ENCODE measurements around the gene DGCR8. TPM values are rescaled to one million over a fixed set of nuclear protein-coding genes. Genes with fewer than 3 reads are reported as not detected.

The DGCR8 gene
- total RNA-seq, 1 experiment from 2014 or later, result 26.8 TPM

- no peak for DNase-seq (ENCODE audit: low read depth)
- in situ Hi-C loops (cut with HindIII; ENCODE audit: low pct_unique_long_range_greater_than_20kb, low sequenced_read_pairs), result no loop called here
Measured at GRCh38 chr22:20101638-20102037, 21.6 kb downstream of the DGCR8 start.

- in situ Hi-C loops (cut with HindIII; ENCODE audit: low pct_unique_long_range_greater_than_20kb, low sequenced_read_pairs), result no loop called here
- no peak for DNase-seq (ENCODE audit: low read depth)
Measured at GRCh38 chr22:20102203-20102780, 22.3 kb downstream of the DGCR8 start.

DNA sequence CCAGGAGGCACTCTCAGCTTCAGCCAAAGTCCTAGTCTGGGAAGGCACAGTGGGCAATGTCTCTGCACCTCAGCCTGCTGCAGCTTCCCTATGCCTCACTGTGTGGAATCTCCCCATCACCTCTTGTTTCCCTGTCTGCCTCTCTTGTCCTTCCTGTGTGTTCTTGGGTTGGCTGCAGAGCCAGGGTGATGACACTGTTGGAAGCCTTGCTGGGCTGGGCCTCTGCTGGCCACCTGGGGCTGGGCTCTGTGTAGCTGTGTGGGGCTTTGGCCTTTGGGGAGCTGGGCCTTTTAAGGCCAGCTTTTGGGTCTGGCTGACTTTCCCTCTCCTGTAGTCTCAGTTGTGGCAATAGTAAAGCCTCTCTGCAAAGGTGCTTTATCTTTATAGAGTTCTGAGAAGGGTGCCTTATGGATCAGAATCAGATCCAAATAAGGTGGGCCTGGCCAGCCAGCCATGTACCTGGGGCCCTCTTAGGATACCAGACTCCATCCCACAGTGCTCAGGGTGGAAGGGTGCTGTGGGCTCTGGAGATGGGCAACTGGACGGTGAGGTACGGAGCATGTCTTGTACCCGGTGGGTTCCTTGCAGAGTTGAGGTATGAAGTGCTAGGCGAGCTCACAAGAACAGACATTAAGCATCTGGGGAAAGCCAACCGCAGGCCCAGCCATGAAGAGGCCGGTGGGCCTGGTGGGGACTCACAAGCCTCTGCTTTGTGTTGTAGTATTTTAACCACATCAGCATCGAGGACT is 25.6 kb downstream of the DGCR8 start:
- in situ Hi-C loops (cut with HindIII; ENCODE audit: low pct_unique_long_range_greater_than_20kb, low sequenced_read_pairs), result no loop called here
- no peak for DNase-seq (ENCODE audit: low read depth)

GRCh38 chr22:20106205-20106848 is 26.3 kb downstream of the DGCR8 start:
- in situ Hi-C loops (cut with HindIII; ENCODE audit: low pct_unique_long_range_greater_than_20kb, low sequenced_read_pairs), result no loop called here
- no peak for DNase-seq (ENCODE audit: low read depth)

DNA sequence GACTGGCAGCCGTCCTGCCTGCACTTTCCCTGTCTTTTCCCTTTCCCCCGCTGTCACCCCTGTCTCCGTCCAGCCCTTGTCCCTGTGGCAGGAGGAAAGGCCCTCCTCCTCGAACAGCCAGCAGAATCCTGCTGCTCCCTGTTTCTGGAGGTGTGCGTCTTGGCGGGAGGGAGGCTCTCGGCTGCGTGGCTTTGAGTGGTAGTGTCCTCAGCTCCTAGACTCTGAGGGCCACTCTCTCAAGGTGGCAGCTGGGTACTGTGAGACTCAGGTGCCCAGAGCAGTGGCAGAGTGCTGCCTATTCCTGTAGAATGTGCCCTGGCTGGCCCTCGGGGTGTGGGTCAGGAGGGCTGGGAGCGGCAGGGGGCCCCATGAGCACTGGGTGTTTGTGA is 26.8 kb downstream of the DGCR8 start:
- in situ Hi-C loops (cut with HindIII; ENCODE audit: low pct_unique_long_range_greater_than_20kb, low sequenced_read_pairs), result no loop called here
- no peak for DNase-seq (ENCODE audit: low read depth)

DNA sequence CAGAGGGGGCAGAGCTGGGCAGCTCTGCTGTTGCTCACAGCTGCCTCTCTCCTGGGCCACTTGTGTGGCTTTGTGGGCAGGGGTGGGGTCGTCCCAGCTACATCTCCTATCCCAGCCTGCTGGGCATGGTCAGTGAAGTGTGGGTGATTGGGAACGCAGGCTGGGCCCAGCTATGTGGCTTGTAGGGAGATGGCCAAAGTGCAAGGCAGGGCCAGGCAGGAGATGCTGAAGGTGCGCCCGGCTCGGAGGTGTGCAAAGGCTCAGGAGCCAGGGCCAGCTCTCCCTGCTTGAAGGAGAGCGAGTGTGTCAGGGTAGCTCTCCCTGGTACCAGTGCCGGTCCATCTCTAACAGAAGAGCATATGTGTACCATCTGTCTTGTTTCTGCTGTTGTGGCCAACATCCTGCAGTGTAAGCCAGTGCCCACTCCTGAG is 27.4 kb downstream of the DGCR8 start:
- in situ Hi-C loops (cut with HindIII; ENCODE audit: low pct_unique_long_range_greater_than_20kb, low sequenced_read_pairs), result no loop called here
- no peak for DNase-seq (ENCODE audit: low read depth)

DNA sequence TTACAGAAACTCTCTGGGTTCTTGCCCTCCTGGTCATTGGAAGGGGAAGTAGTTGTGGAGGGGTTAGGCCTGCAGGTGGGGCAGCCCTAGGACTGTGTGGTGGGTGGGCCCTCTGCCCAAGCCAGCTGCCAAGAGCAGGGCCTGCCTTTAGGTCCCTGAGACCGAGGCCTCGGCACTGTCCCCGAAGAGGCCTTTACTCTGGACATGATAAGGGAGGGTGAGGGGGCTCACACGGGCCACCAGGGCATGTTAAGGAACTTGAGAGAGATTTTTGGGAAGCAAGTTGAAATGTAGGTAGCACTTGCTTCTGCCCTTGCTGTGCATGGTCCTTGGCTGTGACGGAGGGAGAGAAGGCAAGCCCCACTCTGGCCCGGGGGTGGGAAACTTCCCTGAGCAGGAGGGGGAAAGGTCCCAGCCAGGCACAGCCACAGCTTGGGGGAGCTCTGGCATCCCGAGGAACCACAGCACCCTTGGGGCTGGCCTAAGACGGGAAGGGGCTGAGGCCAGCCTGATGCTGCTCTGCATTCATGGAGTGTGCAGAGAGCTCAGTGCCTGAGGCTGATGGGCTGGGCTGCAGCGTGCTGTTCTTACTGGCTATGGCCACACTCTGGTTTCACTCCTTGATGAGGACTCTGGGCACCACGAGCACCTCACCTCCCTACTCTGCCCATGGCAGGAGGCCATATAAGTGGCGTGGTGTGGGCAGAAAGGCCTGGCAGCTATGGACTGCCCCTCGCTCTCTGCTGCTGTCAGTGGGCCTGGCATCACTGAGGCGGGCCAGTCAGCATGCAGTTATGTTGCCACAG is 28.1 kb downstream of the DGCR8 start:
- no peak for DNase-seq (ENCODE audit: low read depth)
- in situ Hi-C loops (cut with HindIII; ENCODE audit: low pct_unique_long_range_greater_than_20kb, low sequenced_read_pairs), result no loop called here

DNA sequence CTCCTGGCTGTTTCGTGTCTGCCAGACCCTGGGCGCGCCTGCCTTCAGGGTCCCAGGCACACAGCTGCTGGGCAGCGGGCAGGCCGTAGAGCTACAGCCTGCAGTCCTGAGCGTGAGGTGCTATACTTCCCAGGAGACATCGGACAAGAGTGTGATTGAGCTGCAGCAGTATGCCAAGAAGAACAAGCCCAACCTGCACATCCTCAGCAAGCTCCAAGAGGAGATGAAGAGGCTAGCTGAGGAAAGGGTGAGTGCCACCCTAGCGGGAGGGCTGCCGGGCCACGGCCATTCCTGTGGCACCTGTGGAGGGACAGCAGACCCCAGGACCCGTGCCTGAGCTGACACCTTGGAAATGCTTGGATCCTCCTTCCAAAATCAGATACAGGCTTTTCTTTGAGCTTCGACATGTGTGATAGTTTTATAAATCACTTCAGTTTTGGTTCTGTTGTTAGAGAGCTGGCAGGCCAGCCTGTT is 28.8 kb downstream of the DGCR8 start:
- no peak for DNase-seq (ENCODE audit: low read depth)
- in situ Hi-C loops (cut with HindIII; ENCODE audit: low pct_unique_long_range_greater_than_20kb, low sequenced_read_pairs), result no loop called here

- DNase-seq (ENCODE audit: low read depth), result no peak
- in situ Hi-C loops (cut with HindIII; ENCODE audit: low pct_unique_long_range_greater_than_20kb, low sequenced_read_pairs), result no loop called here
Measured at GRCh38 chr22:20109411-20110358, 29.6 kb downstream of the DGCR8 start.

- DNase-seq (ENCODE audit: low read depth), result no peak
- in situ Hi-C loops (cut with HindIII; ENCODE audit: low pct_unique_long_range_greater_than_20kb, low sequenced_read_pairs), result no loop called here
Measured at GRCh38 chr22:20110359-20110985, 30.4 kb downstream of the DGCR8 start.

DNA sequence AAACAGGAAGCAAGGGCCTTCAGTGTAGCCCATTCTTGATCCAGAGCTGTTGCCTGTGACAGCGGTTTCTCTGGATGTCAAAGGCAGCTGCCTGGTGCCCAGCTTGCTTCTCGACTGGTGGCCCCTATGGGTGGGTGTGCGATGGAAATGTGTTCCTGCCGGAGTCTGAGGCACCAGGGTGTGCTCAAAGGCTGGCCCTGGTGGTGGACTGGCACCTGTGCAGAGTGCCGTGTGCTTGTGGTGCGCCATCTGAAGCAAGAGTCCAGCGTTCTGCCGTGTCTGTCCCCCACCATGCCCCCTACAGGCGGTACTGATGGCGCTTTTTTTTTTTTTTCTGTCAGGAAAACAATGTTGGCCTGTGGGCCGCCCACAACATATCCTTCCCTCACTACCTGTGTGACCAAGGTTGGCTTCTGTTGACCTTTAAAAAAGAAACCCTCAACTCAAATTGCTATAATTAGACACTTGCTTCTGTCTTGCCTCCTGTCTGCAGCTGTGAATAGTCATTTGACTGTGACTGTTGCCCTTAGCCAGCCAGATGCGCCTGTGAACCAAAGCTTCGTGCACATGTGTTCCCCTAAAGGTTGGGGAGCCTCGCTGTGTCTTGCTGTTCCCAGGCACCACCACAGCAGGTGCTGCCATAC is 31.1 kb downstream of the DGCR8 start:
- peak; percentile 40 for DNase-seq (ENCODE audit: low read depth)
- in situ Hi-C loops (cut with HindIII; ENCODE audit: low pct_unique_long_range_greater_than_20kb, low sequenced_read_pairs), result no loop called here

DNA sequence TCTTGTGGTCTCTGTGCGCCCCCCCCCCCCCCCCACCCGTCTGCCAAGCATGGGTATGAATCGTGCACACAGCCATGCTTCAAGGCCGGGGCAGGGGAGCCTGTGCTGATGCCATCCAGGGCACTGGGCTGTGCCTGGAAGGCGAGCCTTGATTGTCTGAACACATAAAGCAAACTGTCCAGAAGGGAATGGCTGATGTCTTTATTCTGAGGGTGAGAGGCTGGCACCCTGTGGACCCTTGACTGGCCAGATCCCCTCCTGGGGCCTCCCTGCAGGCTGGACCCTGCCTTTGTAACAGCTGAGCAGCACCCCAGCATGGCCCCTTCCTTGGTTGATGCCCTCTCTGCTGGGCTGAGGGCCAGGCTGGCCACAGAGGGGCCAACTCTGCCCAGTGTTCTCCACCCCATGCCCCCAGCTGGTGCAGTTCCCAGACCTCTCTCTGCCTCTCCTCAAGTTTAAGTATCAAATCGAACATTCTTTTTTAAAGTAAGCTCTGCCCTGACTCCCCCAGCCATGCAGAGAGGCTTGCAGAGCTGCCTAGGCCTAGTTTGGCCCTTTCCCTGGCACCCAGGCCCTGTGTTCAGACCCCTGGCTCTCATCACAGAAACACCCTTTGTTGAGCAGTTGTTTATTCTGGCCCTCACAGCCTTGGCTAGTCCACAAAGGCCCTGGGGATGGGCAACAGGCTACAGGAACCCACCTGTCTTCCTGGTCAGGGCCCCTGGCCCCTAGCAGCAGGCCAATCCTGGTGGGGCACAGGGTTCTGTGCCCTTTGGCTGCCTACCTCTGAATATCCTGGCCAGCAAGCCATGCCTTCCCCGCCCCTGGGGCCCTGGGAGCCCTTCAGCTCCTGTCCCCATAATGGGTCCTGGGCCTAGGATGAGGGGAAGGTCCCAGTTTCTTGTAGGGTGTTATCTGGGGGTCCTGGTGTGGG is 31.9 kb downstream of the DGCR8 start:
- no peak for DNase-seq (ENCODE audit: low read depth)
- in situ Hi-C loops (cut with HindIII; ENCODE audit: low pct_unique_long_range_greater_than_20kb, low sequenced_read_pairs), result no loop called here

- DNase-seq (ENCODE audit: low read depth), result no peak
- in situ Hi-C loops (cut with HindIII; ENCODE audit: low pct_unique_long_range_greater_than_20kb, low sequenced_read_pairs), result no loop called here
Measured at GRCh38 chr22:20112623-20113511, 32.8 kb downstream of the DGCR8 start.

DNA sequence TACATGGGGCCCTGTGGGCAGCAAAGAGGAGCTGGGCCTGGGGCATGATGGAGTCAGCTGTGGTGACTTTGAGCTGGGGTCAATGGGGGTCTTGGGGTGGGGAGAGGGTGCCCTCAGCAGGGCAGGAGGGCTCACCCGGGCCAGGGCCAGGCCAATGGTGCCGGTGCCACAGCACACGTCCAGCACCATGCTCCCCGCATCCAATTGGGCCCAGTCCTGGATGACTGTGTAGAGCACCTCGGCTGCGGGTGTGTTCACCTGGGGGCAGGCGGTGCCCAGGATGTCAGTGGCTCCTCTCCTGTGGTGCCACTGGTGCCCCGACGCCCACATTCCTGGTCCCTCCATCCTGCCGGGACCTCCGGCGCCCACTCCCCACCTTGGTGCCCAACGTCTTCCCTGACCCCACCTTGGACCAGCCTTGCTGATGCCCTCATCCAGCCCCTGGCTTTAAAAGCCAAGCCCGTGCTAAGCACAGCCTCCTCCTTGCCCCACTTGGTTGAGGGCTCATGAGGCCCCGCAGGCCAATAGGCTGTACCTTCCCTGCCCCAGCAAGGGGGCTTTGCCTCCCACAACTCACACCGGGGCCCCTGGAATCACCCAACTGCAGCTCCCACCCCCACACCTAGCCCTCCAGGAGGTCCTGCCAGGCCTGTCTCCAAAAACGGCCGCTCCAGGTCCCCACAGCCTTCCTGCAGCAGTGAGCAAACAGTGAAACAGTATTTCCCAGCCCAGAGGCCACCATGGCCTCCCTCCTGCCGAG is 33.7 kb downstream of the DGCR8 start:
- no peak for DNase-seq (ENCODE audit: low read depth)
- in situ Hi-C loops (cut with HindIII; ENCODE audit: low pct_unique_long_range_greater_than_20kb, low sequenced_read_pairs), result no loop called here
